Kidney capillary endothelial cell (primary cell): Measurements from ENCODE around the gene TMEM260.
"Not testable (repeated sequence)": the region's sequence is repeated elsewhere in the genome, so short reads cannot be mapped to it uniquely, and the experiment has no call there.

Experiments used
- DNase-seq: peaks from one replicate; pipeline ENCODE4 v3.0.0-alpha.2; 2018; ENCODE audit warnings: low spot score

TMEM260 gene

GRCh38 chr14:56676042-56676441, 96.4 kb downstream of the TMEM260 start:
- no peak for DNase-seq

DNA sequence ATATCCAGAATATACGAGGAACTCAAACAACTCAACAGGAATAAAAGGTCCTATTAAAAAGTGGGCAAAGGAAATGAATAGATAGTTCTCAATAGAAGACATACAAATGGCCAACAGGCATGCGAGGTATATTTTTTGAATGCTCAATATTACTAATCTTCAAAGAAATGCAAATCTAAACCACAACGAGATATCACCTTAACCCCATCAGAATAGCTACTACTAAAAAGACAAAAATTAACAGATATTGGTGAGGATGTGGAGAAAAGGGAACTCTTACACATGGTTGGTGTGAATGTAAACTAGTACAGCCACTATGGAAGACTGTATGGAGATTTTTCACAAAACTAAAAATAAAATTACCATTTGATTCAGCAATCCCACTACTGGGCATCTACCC, 99.2 kb downstream of the TMEM260 start:
- no peak for DNase-seq

- DNase-seq, result no peak
These were observed 106.8 kb downstream of the TMEM260 start for GRCh38 chr14:56686416-56686815.

GRCh38 chr14:56687123-56687522, 107.5 kb downstream of the TMEM260 start:
- no peak for DNase-seq

DNA sequence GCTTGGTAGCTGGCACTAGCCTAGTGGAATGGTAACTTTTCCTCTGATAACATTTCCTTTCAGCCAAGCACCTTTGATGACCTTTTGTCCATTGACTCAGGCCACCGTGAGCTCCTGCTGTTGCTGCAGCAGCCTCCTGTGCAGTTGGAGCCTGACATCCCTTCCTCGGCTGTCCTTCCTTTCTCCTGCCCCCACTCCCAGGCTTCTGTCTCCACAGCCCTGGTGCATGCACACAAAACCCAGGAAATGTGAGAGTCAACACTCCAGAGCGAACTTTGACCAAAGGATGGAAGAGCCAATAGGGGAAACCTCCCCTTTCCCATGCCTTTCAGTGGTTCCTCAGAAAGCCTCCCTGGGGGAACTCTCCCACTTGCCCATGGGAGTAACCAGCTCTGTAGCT, 115.0 kb downstream of the TMEM260 start:
- DNase-seq, result no peak

- DNase-seq, result not testable (repeated sequence)
These were observed 115.6 kb downstream of the TMEM260 start for GRCh38 chr14:56695216-56695615.
